ENCODE measurements around the gene UBE2E2.

UBE2E2 gene

GRCh38 chr3:23479615-23480328 is 276.6 kb downstream of the UBE2E2 start:
- Histone ChIP-seq H3K4me2 (ENCODE audit: insufficient read depth, low read length) (no peak overlapping the region), H3K9ac (ENCODE audit: low read depth, low read length) (no peak overlapping the region), H2AFZ (ENCODE audit: low read depth, low read length) (no peak overlapping the region), H3K4me3 (ENCODE audit: low read depth in 1 of 2, low read length in 2 of 2) (no peak overlapping the region), H3K4me1 (ENCODE audit: insufficient read depth, low read length) (peaks cover 6% of the 10 kb centered on the region; the same call in 1 of the 2 replicates), H3K27me3 (ENCODE audit: insufficient read depth, low read length, poor library complexity) (no peaks in the 10 kb centered on the region), H3K79me2 (ENCODE audit: insufficient read depth, low read length) (no peaks in the 10 kb centered on the region), H3K36me3 (ENCODE audit: insufficient read depth, low read length) (no peaks in the 10 kb centered on the region), H3K9me3 (ENCODE audit: insufficient read depth, low read length, severe bottlenecking) (peaks cover 16% of the 10 kb centered on the region), H3K27ac (ENCODE audit: low read length) (no peak overlapping the region), H4K20me1 (ENCODE audit: insufficient read depth, low read length) (no peaks in the 10 kb centered on the region)
- no peak for DNase-seq
- TF ChIP-seq EZH2 (IDR thresholded peaks at IDR 0.05; ENCODE audit: borderline replicate concordance, low read depth, low read length, severe bottlenecking): no peak
- no peak for TF ChIP-seq CTCF (IDR thresholded peaks at IDR 0.05; ENCODE audit: borderline replicate concordance, extremely low read depth, low read length, poor library complexity, severe bottlenecking)
- no peak for ATAC-seq (ENCODE audit: insufficient read depth, low read depth)

DNA sequence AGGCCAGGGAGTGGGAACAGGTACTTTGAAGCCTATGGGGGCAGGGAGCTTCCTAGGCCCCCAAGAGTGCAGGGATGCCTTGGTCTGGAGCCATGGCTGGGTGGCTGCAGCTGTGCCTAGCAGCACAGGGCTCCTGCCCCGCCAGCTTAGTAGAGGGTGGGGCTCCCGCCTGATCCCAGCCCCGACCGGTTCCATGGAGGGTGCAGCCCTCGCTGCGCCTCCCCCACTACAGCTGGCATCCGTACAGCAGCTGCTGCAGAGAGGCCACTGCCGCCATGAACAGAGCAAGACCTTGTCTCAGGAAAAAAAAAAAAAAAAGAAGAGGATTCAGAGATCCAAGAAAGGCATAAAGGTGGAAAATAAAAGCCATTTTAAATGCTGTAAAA is 277.2 kb downstream of the UBE2E2 start:
- DNase-seq (no peak), ATAC-seq (ENCODE audit: insufficient read depth, low read depth) (no peak)
- Histone ChIP-seq H3K4me2 (ENCODE audit: insufficient read depth, low read length) (no peak overlapping the region), H3K9ac (ENCODE audit: low read depth, low read length) (no peak overlapping the region), H3K27ac (ENCODE audit: low read length) (no peak overlapping the region), H2AFZ (ENCODE audit: low read depth, low read length) (no peak overlapping the region), H3K27me3 (ENCODE audit: insufficient read depth, low read length, poor library complexity) (no peaks in the 10 kb centered on the region), H3K4me3 (ENCODE audit: low read depth in 1 of 2, low read length in 2 of 2) (no peak overlapping the region), H3K4me1 (ENCODE audit: insufficient read depth, low read length) (0 out of 2 replicates have a peak, but pooled peaks cover under 1% of the 10 kb centered on the region), H4K20me1 (ENCODE audit: insufficient read depth, low read length) (no peaks in the 10 kb centered on the region), H3K9me3 (ENCODE audit: insufficient read depth, low read length, severe bottlenecking) (peaks cover 16% of the 10 kb centered on the region), H3K79me2 (ENCODE audit: insufficient read depth, low read length) (no peaks in the 10 kb centered on the region), H3K36me3 (ENCODE audit: insufficient read depth, low read length) (no peaks in the 10 kb centered on the region)
- TF ChIP-seq EZH2 (IDR thresholded peaks at IDR 0.05; ENCODE audit: borderline replicate concordance, low read depth, low read length, severe bottlenecking) (no peak), CTCF (IDR thresholded peaks at IDR 0.05; ENCODE audit: borderline replicate concordance, extremely low read depth, low read length, poor library complexity, severe bottlenecking) (no peak)

GRCh38 chr3:23481011-23481615 is 278.0 kb downstream of the UBE2E2 start:
- Histone ChIP-seq H3K27me3 (ENCODE audit: insufficient read depth, low read length, poor library complexity) (no peaks in the 10 kb centered on the region), H3K9ac (ENCODE audit: low read depth, low read length) (no peak overlapping the region), H3K4me2 (ENCODE audit: insufficient read depth, low read length) (no peak overlapping the region), H3K9me3 (ENCODE audit: insufficient read depth, low read length, severe bottlenecking) (peaks cover 20% of the 10 kb centered on the region), H2AFZ (ENCODE audit: low read depth, low read length) (no peak overlapping the region), H3K4me1 (ENCODE audit: insufficient read depth, low read length) (no peaks in the 10 kb centered on the region), H4K20me1 (ENCODE audit: insufficient read depth, low read length) (no peaks in the 10 kb centered on the region), H3K36me3 (ENCODE audit: insufficient read depth, low read length) (no peaks in the 10 kb centered on the region), H3K4me3 (ENCODE audit: low read depth in 1 of 2, low read length in 2 of 2) (no peak overlapping the region), H3K79me2 (ENCODE audit: insufficient read depth, low read length) (no peaks in the 10 kb centered on the region), H3K27ac (ENCODE audit: low read length) (no peak overlapping the region)
- ATAC-seq (ENCODE audit: insufficient read depth, low read depth) (no peak), DNase-seq (no peak)
- TF ChIP-seq EZH2 (IDR thresholded peaks at IDR 0.05; ENCODE audit: borderline replicate concordance, low read depth, low read length, severe bottlenecking): no peak
- TF ChIP-seq CTCF (IDR thresholded peaks at IDR 0.05; ENCODE audit: borderline replicate concordance, extremely low read depth, low read length, poor library complexity, severe bottlenecking): no peak
